Stimulated activated CD4-positive, alpha-beta T cell treated with anti-CD3 and anti-CD28 coated beads, Interleukin-1b, Interleukin-23, amount 100 ng/mL, for 4 hours (primary cell): ENCODE results near the gene FHOD3.

Source experiments
- DNase-seq, 2 donors: peaks; one replicate each; pipeline ENCODE4 v3.0.0-alpha.2; 2020; ENCODE audit warnings: low read depth in 2 of 2

Gene FHOD3

GRCh38 chr18:36477776-36478175 is 180.3 kb downstream of the FHOD3 start:
- no peak for DNase-seq

GRCh38 chr18:36481201-36481657 is 183.7 kb downstream of the FHOD3 start:
- no peak for DNase-seq

GRCh38 chr18:36481935-36482334 is 184.4 kb downstream of the FHOD3 start:
- no peak for DNase-seq

GRCh38 chr18:36484591-36484990 is 187.1 kb downstream of the FHOD3 start:
- DNase-seq = no peak

GRCh38 chr18:36485772-36486171 is 188.3 kb downstream of the FHOD3 start:
- no peak for DNase-seq

GRCh38 chr18:36488131-36488530 is 190.6 kb downstream of the FHOD3 start:
- DNase-seq = no peak

- no peak for DNase-seq
Measured at GRCh38 chr18:36490897-36491296, 193.4 kb downstream of the FHOD3 start.

- no peak for DNase-seq
Measured at GRCh38 chr18:36492604-36493329, 195.3 kb downstream of the FHOD3 start.

- DNase-seq = no peak
Measured at GRCh38 chr18:36493349-36494159, 196.0 kb downstream of the FHOD3 start.

GRCh38 chr18:36494160-36494437 is 196.6 kb downstream of the FHOD3 start:
- no peak for DNase-seq

- no peak for DNase-seq
Measured at GRCh38 chr18:36496022-36496421, 198.5 kb downstream of the FHOD3 start.

GRCh38 chr18:36499938-36500337 is 202.4 kb downstream of the FHOD3 start:
- DNase-seq = no peak

GRCh38 chr18:36501100-36501499 is 203.6 kb downstream of the FHOD3 start:
- no peak for DNase-seq

- no peak for DNase-seq
Measured at GRCh38 chr18:36503477-36503876, 206.0 kb downstream of the FHOD3 start.

GRCh38 chr18:36504928-36505327 is 207.4 kb downstream of the FHOD3 start:
- DNase-seq = no peak

GRCh38 chr18:36505665-36506064 is 208.2 kb downstream of the FHOD3 start:
- no peak for DNase-seq

- no peak for DNase-seq
Measured at GRCh38 chr18:36509646-36510197, 212.2 kb downstream of the FHOD3 start.

GRCh38 chr18:36511791-36512352 is 214.4 kb downstream of the FHOD3 start:
- DNase-seq = no peak

GRCh38 chr18:36513556-36513955 is 216.0 kb downstream of the FHOD3 start:
- DNase-seq = no peak

GRCh38 chr18:36514778-36515177 is 217.3 kb downstream of the FHOD3 start:
- no peak for DNase-seq

GRCh38 chr18:36516258-36516657 is 218.7 kb downstream of the FHOD3 start:
- no peak for DNase-seq

GRCh38 chr18:36516726-36517125 is 219.2 kb downstream of the FHOD3 start:
- DNase-seq = no peak

GRCh38 chr18:36518839-36519238 is 221.3 kb downstream of the FHOD3 start:
- DNase-seq = no peak
